HG02973 (cell line): ENCODE results near the gene KLHL22.
"Not testable (repeated sequence)": the region's sequence is repeated elsewhere in the genome, so short reads cannot be mapped to it uniquely, and the experiment has no call there.

Experiments
- ATAC-seq: cut with Tn5 transposase; IDR thresholded peaks from one replicate; pipeline ENCODE4 v1.9.1; 2021; ENCODE audit warnings: moderate library complexity; ENCODE audit not compliant: unreplicated experiment

KLHL22 gene

GRCh38 chr22:20472629-20473442, 22.8 kb downstream of the KLHL22 start:
- ATAC-seq = no peak

GRCh38 chr22:20471126-20471833, 24.3 kb downstream of the KLHL22 start:
- no peak for ATAC-seq

DNA sequence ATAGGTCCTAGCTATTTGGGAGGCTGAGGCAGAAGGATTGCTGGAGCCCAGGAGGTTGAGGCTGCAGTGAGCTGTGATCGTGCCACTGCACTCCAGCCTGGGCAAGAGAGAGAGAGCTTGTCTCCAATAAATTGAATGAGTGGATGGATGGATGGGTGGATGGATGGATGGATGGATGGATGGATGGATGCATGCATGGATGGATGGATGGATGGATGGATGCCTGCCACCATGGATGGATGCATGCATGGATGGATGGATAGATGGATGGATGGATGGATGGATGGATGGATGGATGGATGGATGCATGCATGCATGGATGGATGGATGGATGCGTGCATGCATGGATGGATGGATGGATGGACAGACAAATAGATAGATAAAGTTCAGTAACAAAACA, 25.1 kb downstream of the KLHL22 start:
- ATAC-seq = not testable (repeated sequence)

GRCh38 chr22:20469110-20469868, 26.3 kb downstream of the KLHL22 start:
- no peak for ATAC-seq

- ATAC-seq = no peak
Observed at GRCh38 chr22:20466659-20467379, 28.8 kb downstream of the KLHL22 start.

GRCh38 chr22:20465759-20466077, 29.9 kb downstream of the KLHL22 start:
- no peak for ATAC-seq

- ATAC-seq = no peak
Observed at GRCh38 chr22:20464912-20465758, 30.5 kb downstream of the KLHL22 start.

DNA sequence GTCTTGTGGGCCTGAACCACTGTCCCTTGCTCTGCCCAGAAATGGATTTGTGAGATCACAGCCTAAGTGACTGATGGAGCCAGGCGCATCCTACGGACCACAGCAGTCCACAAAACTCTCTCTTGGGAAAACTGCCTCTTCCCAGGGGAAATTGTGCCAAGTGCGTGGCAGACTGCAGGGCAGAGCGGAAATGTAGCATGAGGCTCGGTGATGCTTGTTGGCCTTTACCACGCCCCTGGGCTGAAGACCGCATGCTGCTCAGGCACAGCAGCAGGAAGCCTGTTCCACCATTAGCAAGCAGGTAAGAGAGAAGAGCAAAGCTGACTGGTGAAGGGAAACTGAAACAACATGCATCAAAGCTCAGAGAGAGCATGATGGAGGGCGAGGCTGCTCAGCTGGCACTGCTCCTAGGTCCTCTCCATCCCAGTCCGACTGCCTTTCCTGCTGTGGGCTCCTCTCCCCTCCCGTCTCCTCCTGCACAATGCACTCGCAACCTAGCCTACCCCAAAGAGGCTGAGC, 31.4 kb downstream of the KLHL22 start:
- ATAC-seq = no peak

DNA sequence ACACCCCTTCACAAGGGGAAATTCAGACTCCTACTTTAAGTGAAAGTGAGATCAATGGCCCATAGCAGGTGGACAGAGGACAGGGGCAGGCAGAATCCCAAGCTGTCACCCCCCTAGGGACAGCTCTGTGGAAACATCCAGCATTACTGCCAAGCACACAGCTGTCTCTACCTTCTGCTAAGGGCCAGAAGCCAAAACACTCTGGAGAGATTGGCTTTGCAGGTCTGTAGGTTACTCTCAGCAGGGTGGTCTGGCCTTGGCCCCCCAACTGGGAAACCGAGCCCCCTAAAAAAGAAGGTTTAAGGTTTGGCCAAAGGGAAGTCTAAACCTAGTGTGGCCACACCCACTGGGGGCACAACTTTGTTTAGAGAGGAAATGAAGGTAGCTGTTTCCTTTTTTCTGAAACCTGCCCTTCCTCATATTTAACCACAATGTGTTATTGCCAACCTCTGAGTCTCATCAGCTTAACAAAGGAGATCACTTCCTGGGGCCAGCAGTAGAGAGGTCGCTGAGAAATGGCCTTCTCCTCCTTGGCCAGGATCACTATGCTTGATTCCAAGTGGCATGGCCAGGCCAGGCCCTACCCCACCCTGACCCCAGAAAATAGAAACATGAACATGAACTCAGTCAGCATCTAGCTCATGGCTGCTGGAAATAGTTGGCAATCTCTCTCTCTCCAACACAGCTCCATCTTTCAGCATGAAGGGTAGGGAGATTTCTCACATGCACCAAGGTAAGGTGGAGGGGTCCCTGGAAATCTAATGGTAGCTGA, 32.1 kb downstream of the KLHL22 start:
- no peak for ATAC-seq

GRCh38 chr22:20459862-20460261, 35.7 kb downstream of the KLHL22 start:
- ATAC-seq = no peak

- ATAC-seq = no peak
Observed at GRCh38 chr22:20459152-20459542, 36.4 kb downstream of the KLHL22 start.

- no peak for ATAC-seq
Observed at GRCh38 chr22:20458530-20459151, 37.0 kb downstream of the KLHL22 start.

DNA sequence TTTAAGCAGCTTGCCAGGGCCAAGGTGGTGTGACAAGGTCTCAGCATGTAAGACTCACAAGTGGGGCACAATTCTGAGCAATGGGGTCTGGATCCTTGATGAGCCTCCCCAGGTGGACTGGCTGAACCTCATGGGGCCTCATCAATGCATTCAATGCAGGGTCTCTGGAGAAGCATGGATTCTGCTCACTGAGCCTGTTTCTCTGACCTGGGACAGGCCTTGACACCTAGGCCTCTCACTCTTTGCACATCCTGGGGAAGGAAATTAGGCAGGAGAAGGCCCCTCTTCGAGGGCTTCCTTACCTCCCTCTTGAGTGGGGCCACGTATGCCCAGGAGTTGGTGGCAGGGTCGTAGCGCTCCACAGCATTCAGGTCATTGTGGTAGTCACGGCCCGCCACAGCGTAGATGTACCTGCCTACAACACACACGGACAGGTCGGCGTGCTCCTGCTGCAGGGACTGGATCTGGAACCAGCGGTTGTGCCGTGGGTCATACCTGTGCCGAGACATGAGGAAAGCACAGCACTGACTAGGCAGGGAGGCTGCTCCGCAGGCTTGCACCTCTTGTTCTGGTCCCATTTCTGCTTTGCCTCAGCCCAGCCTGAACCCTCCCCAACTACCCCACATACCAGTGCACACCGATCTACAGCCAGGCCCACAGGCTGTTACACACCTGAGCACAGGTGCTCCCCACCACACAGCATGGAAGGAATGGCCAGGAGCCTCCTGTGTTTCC, 37.9 kb downstream of the KLHL22 start:
- ATAC-seq = no peak

GRCh38 chr22:20456722-20457076, 38.9 kb downstream of the KLHL22 start:
- no peak for ATAC-seq

GRCh38 chr22:20456064-20456721, 39.4 kb downstream of the KLHL22 start:
- no peak for ATAC-seq

DNA sequence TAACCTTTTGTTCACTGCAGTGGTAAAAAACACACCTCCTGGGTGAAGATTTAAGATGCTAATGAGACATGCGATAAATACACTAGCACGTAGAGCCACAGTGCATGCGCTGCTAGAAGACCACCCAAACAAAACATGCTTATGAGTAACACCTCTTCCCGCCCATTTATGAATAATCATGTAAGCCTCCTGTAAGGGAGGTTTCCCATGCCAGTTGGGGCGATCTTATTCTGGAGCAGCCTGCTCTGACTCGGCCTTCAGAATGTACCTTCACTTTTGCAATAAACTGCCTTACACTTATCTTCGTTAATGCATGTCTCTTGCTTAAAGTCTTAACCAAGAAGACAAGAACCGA, 39.9 kb downstream of the KLHL22 start:
- no peak for ATAC-seq

GRCh38 chr22:20453222-20453621, 42.4 kb downstream of the KLHL22 start:
- no peak for ATAC-seq

DNA sequence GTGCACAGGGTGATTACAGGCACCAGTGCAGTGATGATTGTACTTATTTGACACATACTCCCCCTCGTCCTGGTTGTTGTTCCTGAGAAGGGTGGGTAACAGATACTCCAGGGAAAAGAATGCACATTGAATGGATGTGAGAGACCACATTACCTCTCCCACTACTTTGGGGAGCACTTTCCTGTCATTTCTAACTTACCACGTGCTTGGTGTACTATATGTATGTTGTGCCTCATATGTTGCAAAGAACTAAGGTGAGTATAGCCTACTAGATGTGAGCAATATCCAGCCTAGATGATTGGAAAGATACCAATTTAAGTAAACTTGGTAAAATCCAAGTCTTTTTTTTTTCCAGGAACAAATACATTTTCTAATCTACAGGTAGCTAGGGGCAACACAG, 43.7 kb downstream of the KLHL22 start:
- no peak for ATAC-seq
